ENCODE data around the gene MATK.

The MATK gene

GRCh38 chr19:3823350-3823713 is 37.2 kb upstream of the MATK start:
- no peaks in the 10 kb centered on the region for H3K36me3 Mint-ChIP-seq (ENCODE audit: low read depth)
- H3K27me3 Mint-ChIP-seq (ENCODE audit: low read depth): no peaks in the 10 kb centered on the region
- no peak for TF ChIP-seq CTCF (IDR thresholded peaks at IDR 0.05; ENCODE audit: unreplicated experiment in 3 of 3)
- H3K27ac Mint-ChIP-seq: no peak overlapping the region
- H3K9me3 Mint-ChIP-seq: no peaks in the 10 kb centered on the region
- H3K4me3 Mint-ChIP-seq: no peak overlapping the region
- no peaks in the 10 kb centered on the region for H3K4me1 Mint-ChIP-seq

- no peak for TF ChIP-seq CTCF (IDR thresholded peaks at IDR 0.05; ENCODE audit: unreplicated experiment in 3 of 3)
- H3K9me3 Mint-ChIP-seq: no peaks in the 10 kb centered on the region
- H3K4me3 Mint-ChIP-seq: no peak overlapping the region
- no peaks in the 10 kb centered on the region for H3K36me3 Mint-ChIP-seq (ENCODE audit: low read depth)
- no peaks in the 10 kb centered on the region for H3K4me1 Mint-ChIP-seq
- H3K27ac Mint-ChIP-seq: no peak overlapping the region
- peaks cover 2% of the 10 kb centered on the region for H3K27me3 Mint-ChIP-seq (ENCODE audit: low read depth)
Measured at GRCh38 chr19:3822683-3823349, 36.6 kb upstream of the MATK start.

- H3K4me1 Mint-ChIP-seq: no peaks in the 10 kb centered on the region
- no peak overlapping the region for H3K27ac Mint-ChIP-seq
- peak; percentile 85 to 95 (median 92) for TF ChIP-seq CTCF (IDR thresholded peaks at IDR 0.05; ENCODE audit: unreplicated experiment in 3 of 3)
- H3K4me3 Mint-ChIP-seq: no peak overlapping the region
- no peaks in the 10 kb centered on the region for H3K36me3 Mint-ChIP-seq (ENCODE audit: low read depth)
- peaks cover 6% of the 10 kb centered on the region for H3K27me3 Mint-ChIP-seq (ENCODE audit: low read depth)
- H3K9me3 Mint-ChIP-seq: no peaks in the 10 kb centered on the region
Measured at GRCh38 chr19:3821857-3822364, 35.7 kb upstream of the MATK start.

GRCh38 chr19:3821156-3821555 is 35.0 kb upstream of the MATK start:
- TF ChIP-seq CTCF (IDR thresholded peaks at IDR 0.05; ENCODE audit: unreplicated experiment in 3 of 3): no peak
- Mint-ChIP-seq H3K27ac (no peak overlapping the region), H3K27me3 (ENCODE audit: low read depth) (peaks cover 6% of the 10 kb centered on the region), H3K4me1 (no peaks in the 10 kb centered on the region), H3K9me3 (no peaks in the 10 kb centered on the region), H3K36me3 (ENCODE audit: low read depth) (no peaks in the 10 kb centered on the region), H3K4me3 (no peak overlapping the region)

GRCh38 chr19:3819989-3820388 is 33.8 kb upstream of the MATK start:
- no peak for TF ChIP-seq CTCF (IDR thresholded peaks at IDR 0.05; ENCODE audit: unreplicated experiment in 3 of 3)
- Mint-ChIP-seq H3K27me3 (ENCODE audit: low read depth) (peaks cover 6% of the 10 kb centered on the region), H3K4me3 (no peak overlapping the region), H3K36me3 (ENCODE audit: low read depth) (no peaks in the 10 kb centered on the region), H3K4me1 (no peaks in the 10 kb centered on the region), H3K27ac (no peak overlapping the region), H3K9me3 (no peaks in the 10 kb centered on the region)

- Mint-ChIP-seq H3K36me3 (ENCODE audit: low read depth) (no peaks in the 10 kb centered on the region), H3K4me1 (no peaks in the 10 kb centered on the region), H3K27me3 (ENCODE audit: low read depth) (peaks cover 6% of the 10 kb centered on the region), H3K27ac (no peak overlapping the region), H3K4me3 (no peak overlapping the region), H3K9me3 (no peaks in the 10 kb centered on the region)
- no peak for TF ChIP-seq CTCF (IDR thresholded peaks at IDR 0.05; ENCODE audit: unreplicated experiment in 3 of 3)
Measured at GRCh38 chr19:3818918-3819317, 32.7 kb upstream of the MATK start.
